NCI-H2196 (cell line): ENCODE results near the gene RABEPK.
"Not testable (repeated sequence)": the region's sequence is repeated elsewhere in the genome, so short reads cannot be mapped to it uniquely, and the experiment has no call there.

ENCODE experiments used
- DNase-seq: peaks from one replicate; lab custom pipeline; 2025; ENCODE audit not compliant: unreplicated experiment; lab: John Stamatoyannopoulos, UW

The RABEPK gene

DNA sequence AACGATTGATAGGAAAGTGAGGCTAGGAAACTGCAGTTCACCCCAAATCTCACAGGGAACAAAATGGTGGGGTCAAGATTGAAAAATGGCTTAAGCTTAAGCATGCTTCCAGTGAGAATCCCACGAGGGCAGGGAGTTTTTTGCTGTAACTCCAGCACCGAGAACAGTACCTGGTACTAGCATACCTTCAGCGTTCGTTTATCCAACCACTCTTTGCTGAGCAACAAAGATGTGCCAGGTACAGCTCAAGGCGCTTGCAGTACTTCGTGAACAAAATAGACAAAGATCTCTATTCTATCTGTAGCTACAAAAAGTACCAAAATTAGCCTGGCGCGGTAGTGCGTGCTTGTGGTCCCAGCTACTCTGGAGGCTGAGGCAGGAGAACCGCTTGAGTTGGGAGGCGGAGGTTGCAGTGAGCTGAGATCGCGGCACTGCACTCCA lies 10.0 kb upstream of the RABEPK start:
- no peak for DNase-seq

GRCh38 chr9:125194466-125194865 lies 5.9 kb upstream of the RABEPK start:
- DNase-seq, result not testable (repeated sequence)

GRCh38 chr9:125195591-125195990 lies 4.8 kb upstream of the RABEPK start:
- not testable (repeated sequence) for DNase-seq

DNA sequence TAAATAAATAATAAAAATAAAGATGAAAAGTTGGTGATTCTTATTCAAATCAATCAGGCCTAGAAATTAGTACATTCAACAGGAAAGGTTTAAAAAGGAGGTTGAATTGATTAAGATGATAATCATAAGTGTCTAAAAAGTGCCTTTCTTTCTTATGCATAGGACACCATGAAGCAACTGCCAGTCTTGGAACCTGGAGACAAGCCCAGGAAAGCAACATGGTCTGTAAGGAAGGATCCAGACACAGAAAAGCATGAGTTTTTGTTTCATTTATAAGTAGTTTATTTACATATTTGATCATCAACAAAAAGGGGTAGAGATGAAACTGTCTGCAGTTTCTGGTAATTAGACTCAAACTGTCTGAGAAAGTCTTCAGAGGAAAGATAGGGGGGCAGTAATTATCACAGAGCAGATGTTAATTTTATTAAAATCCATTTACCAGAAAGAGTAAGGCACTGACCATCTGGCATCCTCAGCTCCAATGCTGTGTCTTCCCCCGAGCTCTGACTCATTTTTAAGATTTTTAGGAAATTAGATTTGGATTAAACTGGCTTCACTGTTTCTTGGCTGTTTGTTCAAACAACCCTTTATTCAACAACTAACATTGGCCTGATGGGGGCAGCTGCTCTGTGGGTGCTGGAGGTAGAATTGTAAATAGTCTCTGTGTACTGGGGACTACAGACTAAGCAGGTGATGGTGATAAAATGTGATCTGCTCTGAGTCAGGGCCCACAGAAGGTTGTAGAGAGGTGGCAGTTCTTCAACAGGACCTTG lies 2.7 kb downstream of the RABEPK start:
- DNase-seq, result no peak

DNA sequence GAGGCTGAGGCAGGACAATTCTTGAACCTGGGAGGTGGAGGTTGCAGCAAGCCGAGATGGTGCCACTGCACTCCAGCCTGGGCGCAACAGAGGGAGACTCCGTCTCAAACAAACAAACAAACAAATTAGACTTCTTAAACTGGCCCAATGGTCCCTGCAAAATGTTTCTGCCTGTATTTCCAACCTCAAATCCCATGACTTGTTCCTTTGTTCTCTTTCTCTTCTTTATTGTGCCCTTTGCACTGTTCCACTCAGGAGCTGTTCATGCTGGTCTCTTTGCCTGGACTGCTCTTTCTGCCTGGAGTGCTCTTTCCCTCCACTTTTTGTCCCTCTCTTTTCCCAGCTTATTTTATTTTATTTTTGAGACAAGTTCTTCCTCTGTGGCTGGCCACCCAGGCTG lies 4.1 kb downstream of the RABEPK start:
- no peak for DNase-seq

DNA sequence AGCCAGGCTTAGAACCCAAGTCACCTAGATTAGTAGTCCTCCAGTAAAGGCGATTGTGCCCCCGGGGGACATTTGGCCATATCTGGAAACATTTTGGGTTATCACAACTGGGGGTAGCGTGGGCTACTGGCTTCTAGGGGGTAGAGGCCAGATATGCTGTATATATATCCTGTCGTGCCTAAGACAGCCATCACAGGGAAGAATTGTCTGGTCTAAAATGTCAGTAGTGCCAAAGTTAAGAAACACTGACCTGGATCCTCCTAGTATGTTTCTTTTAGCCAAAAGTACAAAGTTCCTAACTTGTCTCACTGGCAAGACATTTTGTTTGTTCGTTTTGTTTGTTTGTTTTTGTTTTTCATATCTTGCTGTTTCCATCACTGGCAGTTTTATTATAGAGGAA lies 13.8 kb downstream of the RABEPK start:
- DNase-seq, result no peak

DNA sequence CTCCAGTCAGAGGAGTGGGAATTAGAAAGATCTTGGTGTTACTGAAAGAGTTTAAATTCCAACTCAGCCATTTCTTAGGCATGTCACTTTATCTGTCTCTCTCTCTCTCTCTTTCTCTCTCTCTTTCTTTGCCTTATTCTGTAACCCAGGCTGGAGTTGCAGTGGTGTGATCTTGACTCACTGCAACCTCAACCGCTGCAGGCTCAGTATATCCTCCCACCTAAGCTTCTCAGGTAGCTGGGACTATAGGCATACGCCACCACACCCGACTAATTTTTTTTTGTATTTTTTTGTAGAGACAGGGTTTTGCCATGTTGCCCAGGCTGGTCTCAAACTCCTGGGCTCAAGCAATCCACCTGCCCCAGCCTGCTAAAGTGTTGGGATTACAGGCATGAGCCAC lies 18.3 kb downstream of the RABEPK start:
- no peak for DNase-seq

DNA sequence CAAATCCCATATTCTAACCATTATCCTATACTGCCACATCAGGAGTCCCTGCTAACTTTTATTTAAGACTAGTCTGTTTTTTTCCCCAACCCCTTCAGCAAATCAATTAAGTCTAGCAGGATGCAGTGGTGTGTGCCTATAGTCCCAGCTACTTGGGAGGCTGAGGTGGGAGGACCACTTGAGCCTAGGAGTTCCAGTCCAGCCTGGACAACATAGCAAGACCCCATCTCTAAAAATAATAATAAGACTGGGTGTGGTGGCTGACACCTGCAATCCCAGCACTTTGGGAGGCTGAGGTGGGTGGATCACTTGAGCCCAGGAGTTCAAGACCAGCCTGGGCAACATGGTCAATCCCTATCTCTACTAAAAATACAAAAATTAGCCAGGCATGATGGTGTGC lies 24.5 kb downstream of the RABEPK start:
- not testable (repeated sequence) for DNase-seq

DNA sequence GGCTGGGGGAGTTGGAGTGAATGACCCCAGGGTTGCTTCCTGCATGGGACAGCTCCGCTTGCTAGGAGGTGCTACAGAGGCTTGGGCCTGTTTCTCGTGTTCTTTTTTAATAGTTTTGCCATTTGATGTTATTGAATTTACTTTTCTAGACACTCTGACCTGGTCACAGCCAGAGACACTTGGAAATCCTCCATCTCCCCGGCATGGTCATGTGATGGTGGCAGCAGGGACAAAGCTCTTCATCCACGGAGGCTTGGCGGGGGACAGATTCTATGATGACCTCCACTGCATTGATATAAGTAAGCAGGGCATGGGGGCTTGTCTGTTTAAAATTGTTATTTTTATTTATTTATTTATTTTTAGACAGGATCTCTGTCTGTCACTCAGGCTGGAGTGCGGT lies 27.4 kb downstream of the RABEPK start:
- no peak for DNase-seq

GRCh38 chr9:125233678-125234077 lies 33.3 kb downstream of the RABEPK start:
- no peak for DNase-seq

- not testable (repeated sequence) for DNase-seq
These were observed 33.8 kb downstream of the RABEPK start for GRCh38 chr9:125234099-125234498.

DNA sequence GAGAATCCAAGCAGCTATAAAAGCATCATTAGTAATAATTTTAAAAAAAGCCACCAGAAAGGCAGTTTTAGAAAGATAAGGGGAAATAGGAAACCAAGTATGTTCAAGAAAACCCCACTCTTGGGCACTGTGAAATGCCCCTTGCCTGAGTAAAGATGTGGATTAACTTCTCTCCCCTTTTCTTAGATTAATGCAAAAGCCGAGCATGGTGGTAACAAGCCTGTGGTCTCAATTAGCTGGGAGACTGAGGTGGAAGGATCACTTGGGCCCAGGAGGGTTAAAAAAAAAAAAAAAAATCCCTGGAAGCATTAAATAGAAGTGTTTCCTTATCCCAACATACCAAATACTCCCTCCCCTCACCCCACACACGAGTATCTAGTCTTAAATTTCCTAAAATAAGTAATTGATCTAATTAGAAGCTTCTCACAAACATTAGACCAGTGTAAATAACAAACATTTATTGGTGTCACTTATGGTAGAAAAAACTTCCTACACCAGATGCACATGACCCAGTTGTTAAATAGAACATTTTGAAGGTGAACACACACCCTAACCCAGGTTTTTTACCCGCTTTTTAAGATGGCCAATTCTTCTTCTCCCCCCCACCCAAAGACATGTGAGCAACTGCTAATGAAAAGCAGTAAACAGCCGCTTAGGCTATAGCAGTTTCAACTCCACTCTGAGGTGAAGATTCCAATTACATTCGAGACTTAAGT lies 35.6 kb downstream of the RABEPK start:
- DNase-seq, result no peak

- DNase-seq, result not testable (repeated sequence)
These were observed 36.3 kb downstream of the RABEPK start for GRCh38 chr9:125236520-125237159.

DNA sequence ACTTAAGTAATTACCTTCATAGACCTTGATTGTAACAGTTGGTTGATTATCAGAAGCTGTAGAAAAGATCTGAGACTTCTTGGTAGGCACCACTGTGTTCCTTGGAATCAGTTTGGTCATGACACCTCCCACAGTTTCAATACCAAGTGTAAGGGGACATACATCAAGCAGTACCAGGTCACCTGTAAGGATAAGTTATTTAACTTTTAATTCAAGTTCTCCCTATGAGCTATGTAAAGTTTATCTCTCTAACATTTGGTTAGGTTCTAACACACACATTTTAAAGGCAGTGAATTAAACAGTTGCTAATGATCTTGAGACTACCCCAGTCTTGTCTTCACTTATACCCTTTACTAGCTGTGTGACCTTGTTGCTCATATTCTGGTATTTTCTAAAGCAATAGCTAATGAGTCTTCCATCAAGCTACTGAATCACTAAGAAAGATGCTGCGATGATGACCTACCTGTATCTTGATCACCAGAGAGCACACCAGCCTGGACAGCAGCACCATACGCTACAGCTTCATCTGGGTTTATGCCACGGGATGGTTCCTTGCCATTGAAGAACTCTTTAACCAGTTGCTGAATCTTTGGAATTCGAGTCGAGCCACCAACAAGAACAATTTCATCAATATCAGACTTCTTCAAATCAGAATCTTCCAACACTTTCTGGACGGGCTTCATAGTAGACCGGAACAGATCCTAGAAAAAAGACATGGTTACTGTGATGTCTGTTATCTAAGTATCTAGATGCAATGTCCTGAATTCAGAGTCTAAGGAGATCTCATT lies 38.0 kb downstream of the RABEPK start:
- no peak for DNase-seq

- DNase-seq, result no peak
These were observed 38.6 kb downstream of the RABEPK start for GRCh38 chr9:125238915-125239446.

DNA sequence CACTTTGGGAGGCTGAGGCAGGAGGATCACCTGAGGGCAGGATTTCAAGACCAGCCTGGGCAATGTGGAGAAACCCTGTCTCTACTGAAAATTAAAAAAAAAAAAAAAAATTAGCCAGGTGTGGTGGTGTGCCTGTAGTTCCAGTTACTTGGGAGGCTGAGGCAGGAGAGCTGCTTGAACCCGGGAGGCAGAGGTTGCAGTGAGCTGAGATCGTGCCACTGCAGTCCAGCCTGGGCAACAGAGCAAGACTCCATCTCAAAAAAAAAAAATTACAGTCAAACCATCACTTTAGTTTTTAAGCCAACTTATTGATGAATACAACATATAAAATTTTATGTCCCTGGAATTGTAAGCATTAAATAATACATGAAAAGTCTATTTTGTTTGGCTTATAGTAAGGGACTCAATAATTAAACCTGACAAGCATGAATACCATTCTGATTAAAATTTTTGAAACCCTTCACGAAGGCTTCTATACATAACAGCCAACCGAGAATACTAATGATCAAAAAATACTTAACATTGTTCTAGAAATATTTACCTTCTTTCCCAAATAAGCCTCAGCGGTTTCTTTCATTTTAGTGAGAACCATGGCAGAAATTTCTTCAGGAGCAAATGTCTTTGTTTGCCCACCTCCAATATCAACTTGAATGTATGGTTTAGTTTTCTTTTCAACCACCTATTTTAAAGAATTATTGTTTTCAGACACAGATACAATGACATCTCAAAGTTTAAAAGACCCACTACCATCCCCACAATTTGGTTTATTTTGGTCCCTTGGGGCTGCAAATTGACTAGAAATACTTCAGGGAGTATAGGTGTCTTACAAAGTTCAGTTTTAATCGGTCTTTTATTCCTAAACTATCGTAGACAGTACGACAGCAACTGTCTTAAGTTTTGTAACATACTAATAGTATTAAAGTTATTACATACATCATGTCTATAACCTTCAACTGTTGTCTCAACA lies 39.6 kb downstream of the RABEPK start:
- no peak for DNase-seq

DNA sequence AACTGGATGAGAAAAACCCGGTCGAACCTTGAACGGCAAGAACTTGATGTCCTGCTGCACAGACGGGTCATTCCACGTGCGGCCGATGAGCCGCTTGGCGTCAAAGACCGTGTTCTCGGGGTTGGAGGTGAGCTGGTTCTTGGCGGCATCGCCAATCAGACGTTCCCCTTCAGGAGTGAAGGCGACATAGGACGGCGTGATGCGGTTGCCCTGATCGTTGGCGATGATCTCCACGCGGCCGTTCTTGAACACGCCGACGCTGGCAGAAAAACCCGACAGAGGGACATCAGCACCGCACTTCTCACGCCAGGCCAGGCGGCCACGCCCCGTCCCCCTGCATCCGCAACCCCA lies 40.3 kb downstream of the RABEPK start:
- peak; percentile 15 for DNase-seq

- DNase-seq, result peak; percentile 97
These were observed 40.9 kb downstream of the RABEPK start, which contains the start of gene HSPA5 for GRCh38 chr9:125241000-125241862. TSS of gene HSPA5 (minus strand) at chr9:125241343. CDS start at chr9:125241126, 217 bp downstream.
